Measurements from ENCODE around the gene GALR2.

GRCh38 chr17:76080768-76081287 is 6.2 kb downstream of the GALR2 start:
- no peak for TF ChIP-seq EZH2 (IDR thresholded peaks at IDR 0.05; ENCODE audit: borderline replicate concordance, low read length)
- TF ChIP-seq CTCF (IDR thresholded peaks at IDR 0.05; ENCODE audit: low read length) = no peak
